Panc1 (cell line): ENCODE results near the gene TRIM2.

Source experiments
- CTCF ChIP-seq: fragments of 450-650 bp; IDR thresholded peaks from 2 replicates; pipeline ENCODE4 v1.5.1; 2017; ENCODE audit warnings: mild to moderate bottlenecking
- POLR2AphosphoS5 ChIP-seq: IDR thresholded peaks from 2 replicates; pipeline ENCODE4 v1.6.1; 2012; ENCODE audit warnings: mild to moderate bottlenecking, low read depth, low read length, moderate library complexity
- REST ChIP-seq, 2 experiments: IDR thresholded peaks; 2 replicates each; pipeline ENCODE4 v1.6.1; 2011 to 2012; ENCODE audit warnings: low read depth in 2 of 2, control low read depth in 1 of 2, low read length in 1 of 2, mild to moderate bottlenecking in 1 of 2, moderate library complexity in 1 of 2; ENCODE audit not compliant: insufficient read depth in 1 of 2
- SIN3A ChIP-seq: IDR thresholded peaks from 2 replicates; pipeline ENCODE4 v1.6.1; 2012; ENCODE audit warnings: low read depth, mild to moderate bottlenecking, low read length, moderate library complexity, borderline replicate concordance; ENCODE audit not compliant: insufficient read depth

- TF ChIP-seq CTCF: no peak
- TF ChIP-seq POLR2AphosphoS5: no peak
- no peak for TF ChIP-seq REST (IDR thresholded peaks at IDR 0.05; ENCODE audit: insufficient read depth in 1 of 2, low read depth in 2 of 2, low read length in 1 of 2)
- no peak for TF ChIP-seq SIN3A
Measured at GRCh38 chr4:153189016-153189801, 15.0 kb upstream of the TRIM2 start.
